Loucy (cell line): Measurements from ENCODE around the gene PPP2R5E.

Experiments
- CTCF ChIP-seq: fragments of 200-600 bp; sonication (generic); conservative IDR thresholded peaks from 2 replicates; pipeline ENCODE4 v1.5.1; 2014; ENCODE audit warnings: mild to moderate bottlenecking, antibody characterized with exemption, low read length
- EZH2phosphoT487 ChIP-seq: fragments of 200-600 bp; IDR thresholded peaks from 2 replicates; pipeline ENCODE4 v1.6.1; 2018; ENCODE audit warnings: antibody characterized with exemption, mild to moderate bottlenecking, moderate library complexity, borderline replicate concordance

GRCh38 chr14:63443361-63443760 is 99.8 kb downstream of the PPP2R5E start:
- TF ChIP-seq EZH2phosphoT487 = no peak
- TF ChIP-seq CTCF = no peak
